MV-4-11 (cell line): Measurements from ENCODE around the gene ATF4.
A peak's percentile ranks its signal among the peaks of the same experiment; 100 is the strongest.

ENCODE experiments used
- DNase-seq: peaks from one replicate; lab custom pipeline; 2025; lab: John Stamatoyannopoulos, UW

The ATF4 gene

GRCh38 chr22:39528681-39529486, 8.5 kb downstream of the ATF4 start:
- DNase-seq, result peak; percentile 85

- DNase-seq, result no peak
These were observed 9.1 kb downstream of the ATF4 start for GRCh38 chr22:39529487-39529851.

DNA sequence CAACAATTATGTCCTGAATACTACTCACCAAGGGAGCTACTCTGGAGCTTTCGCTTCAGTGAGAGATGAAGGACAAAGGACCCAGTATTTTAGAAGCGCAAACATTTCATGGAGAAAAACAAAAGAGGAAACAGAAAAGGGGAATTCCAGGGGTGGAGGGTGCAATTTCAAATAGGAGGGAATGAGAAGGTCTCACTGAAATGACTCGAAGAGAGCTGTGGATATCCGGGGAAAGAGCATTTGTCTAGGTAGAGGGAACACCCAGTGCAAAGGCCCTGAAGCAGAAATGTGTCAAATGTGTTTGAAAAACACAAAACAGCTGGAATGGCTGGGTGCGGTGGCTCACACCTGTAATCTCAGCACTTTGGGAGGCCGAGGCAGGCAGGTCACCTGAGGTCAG, 9.8 kb downstream of the ATF4 start:
- DNase-seq, result no peak

DNA sequence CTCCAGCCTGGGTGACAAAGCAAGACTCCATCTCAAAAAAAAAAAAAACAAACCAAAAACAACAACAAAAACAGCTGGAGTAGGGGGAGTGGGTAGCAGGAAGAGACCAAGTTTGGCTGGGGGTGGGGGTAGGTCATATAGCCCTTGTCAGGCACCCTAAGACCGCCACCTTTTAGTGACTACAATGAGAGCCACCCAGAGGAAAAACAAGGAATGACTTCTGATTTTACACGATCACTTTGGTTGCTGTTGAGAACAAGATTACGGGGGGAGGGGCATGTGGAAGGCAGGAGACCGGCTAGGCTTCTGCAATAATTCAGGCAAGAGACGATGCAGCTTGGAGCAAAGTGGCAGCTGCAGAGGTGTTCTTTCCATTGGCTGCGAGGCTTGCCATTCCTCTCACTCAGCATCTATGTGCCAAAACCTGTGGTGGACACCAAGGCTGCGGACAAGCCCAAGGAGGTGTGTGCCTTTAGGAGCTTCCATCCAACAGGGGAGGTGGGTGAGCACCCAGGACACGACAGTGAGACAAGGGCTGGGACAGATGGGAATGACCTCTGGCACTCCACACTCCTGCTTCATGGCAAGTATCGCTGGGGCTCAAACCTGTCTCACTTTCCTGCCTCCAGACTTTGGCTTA, 10.4 kb downstream of the ATF4 start:
- peak; percentile 62 for DNase-seq

- DNase-seq, result peak; percentile 100
These were observed 12.1 kb downstream of the ATF4 start, which contains the start of gene RPS19BP1 for GRCh38 chr22:39532215-39533073. Gene RPS19BP1, minus strand, starts transcription at chr22:39532748. Its CDS starts 10 bp downstream, at chr22:39532738.

DNA sequence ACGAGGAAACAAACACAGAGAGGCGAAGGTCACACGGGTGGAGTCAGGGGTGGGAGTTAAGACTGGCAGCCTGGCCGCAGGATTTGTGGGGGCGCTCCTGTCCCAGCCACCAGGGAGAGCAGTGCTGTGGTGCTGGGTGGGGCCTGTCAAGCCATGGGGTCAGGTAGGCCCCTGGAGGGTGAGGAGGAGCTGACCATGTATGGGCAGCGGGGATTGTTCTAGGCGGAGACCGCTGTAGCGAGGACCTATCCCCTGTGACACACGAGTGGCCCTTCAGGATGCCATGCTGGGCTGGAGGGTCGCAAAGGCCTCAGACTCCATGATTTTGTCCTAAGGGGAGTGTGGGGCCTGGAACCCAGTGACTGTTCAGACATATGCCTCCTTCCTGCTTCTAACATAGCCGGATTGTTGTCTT, 13.7 kb downstream of the ATF4 start:
- DNase-seq, result no peak

- DNase-seq, result peak; percentile 34
These were observed 14.4 kb downstream of the ATF4 start for GRCh38 chr22:39534591-39535356.

DNA sequence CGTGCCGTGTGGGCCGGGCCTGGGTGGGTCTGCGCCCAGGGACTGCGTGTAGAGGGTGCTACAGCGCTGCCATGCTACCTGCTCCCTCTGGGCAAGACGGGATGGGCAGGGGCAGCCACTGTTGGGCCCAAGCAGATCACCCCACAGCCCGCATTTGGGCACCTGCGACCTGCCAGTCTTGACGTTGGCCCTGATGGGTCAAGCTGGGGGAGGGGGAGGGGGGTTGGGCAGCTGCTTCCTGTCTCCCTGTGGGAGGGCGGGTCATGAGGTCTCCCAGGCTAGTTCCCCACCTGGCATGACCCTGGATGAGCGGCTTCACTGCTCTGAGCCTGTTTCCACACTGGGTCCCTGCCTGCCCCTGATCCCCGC, 15.0 kb downstream of the ATF4 start:
- DNase-seq, result no peak

DNA sequence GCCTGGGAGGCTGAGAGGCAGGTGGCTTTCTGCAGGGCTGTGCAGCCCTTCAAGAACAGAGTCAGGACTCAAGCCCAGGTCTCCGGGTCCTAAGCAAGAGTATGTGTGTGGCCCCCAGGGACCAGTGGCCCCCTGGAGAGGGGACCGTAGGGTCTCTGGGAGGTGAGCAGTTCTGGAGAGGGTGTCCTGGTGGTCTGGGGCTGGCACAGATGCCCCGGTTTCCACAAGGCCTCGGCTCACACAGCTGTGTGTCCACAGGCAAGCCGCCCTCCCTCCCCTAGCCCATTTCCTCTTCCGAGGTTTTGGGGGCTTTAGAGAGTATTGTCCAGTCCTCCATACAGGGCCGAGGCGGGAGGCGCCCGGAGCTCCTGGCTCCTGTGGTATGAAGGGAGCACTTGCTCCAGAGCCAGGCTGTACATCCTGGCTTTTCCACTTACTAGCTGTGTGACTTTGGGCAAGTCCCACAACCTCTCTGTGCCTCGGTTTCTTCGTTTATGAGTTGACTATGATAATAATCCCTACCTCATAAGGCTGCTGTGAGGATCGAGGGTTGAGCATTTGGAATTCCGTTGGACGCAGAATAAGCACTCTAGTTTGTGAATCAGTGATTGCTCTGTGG, 15.6 kb downstream of the ATF4 start:
- no peak for DNase-seq

GRCh38 chr22:39536711-39537110, 16.3 kb downstream of the ATF4 start:
- no peak for DNase-seq

GRCh38 chr22:39537975-39538374, 17.6 kb downstream of the ATF4 start:
- no peak for DNase-seq

DNA sequence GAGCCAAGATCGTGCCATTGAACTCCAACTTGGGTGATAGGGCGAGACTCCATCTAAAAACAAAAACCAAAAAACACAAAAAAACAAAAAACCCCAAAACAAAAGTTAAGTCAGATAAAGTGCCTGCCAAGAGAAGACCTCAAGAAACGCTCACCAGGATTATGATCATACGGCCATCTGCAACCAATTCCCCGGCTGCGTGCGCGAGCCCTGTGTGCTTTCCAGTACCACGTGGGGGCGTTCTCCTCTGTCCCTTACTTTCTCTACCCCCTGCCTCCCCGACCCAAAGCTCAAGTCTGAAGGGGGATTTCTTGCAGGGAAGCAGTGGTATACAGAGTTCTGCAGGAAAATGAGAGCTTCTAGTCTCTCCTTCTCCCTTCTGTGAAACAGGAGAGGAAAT, 22.7 kb downstream of the ATF4 start:
- DNase-seq, result no peak

GRCh38 chr22:39545386-39546365, 25.3 kb downstream of the ATF4 start:
- no peak for DNase-seq

DNA sequence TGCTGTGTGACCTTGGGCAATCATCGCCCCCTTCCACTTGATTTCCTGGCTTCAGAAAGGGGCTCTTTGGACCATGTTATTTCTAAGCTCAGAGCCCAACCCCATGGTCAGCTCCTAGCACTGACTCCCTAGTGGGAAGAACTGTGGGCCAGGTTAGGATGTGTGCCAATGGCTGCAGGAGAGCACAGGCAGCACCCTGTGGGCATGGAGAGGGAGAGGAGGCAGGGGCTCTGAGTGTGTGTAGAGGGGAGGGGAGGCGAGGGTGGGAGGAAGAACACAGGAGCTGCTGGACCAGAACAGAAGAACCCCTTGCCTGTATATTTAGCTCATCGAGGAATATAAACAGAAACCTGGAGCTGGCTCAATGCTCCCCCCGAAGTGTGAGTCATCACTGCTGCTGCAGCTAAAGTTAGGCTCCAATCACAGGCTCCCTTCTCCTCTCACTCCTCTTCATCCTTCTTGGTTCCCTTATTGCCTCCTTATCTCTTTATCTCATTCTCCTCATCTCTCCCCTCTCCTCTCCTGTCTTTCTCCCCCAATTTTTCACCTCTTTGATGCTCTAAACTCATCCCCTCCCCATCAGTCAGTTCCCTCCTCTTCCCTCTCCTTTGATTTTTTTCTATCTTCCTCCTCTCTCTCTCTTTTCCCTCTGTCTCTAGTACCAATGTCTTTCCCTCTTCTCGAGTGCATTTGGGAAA, 26.7 kb downstream of the ATF4 start:
- peak; percentile 54 for DNase-seq

DNA sequence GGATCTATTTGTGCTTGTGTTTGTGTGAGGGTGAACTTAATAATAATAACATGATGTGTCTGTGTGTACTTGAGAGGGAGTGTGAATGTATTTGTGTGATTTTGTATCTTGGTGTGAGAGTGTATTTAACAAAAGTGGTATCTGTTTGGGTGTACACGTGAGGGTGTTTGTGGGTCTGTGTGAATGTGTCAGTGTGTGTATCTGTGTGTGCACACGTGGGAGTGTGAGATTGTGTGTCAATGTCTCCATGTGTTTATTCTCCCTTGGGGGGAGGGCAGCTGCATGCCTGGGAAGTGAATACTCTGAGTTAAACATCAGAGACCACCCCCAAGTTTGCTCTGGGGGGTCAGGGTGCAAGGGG, 27.2 kb downstream of the ATF4 start:
- no peak for DNase-seq

- DNase-seq, result no peak
These were observed 33.1 kb downstream of the ATF4 start for GRCh38 chr22:39553429-39553828.

GRCh38 chr22:39554151-39554550, 33.8 kb downstream of the ATF4 start:
- DNase-seq, result no peak

- DNase-seq, result no peak
These were observed 36.8 kb downstream of the ATF4 start for GRCh38 chr22:39556970-39557841.

GRCh38 chr22:39558254-39558727, 37.9 kb downstream of the ATF4 start:
- no peak for DNase-seq
